Retina (tissue), 1 donor: ENCODE data around the gene LIMS2.

ENCODE experiments used
- DNase-seq: peaks from one replicate; pipeline ENCODE4 v3.0.0-alpha.2; 2016

Gene LIMS2

DNA sequence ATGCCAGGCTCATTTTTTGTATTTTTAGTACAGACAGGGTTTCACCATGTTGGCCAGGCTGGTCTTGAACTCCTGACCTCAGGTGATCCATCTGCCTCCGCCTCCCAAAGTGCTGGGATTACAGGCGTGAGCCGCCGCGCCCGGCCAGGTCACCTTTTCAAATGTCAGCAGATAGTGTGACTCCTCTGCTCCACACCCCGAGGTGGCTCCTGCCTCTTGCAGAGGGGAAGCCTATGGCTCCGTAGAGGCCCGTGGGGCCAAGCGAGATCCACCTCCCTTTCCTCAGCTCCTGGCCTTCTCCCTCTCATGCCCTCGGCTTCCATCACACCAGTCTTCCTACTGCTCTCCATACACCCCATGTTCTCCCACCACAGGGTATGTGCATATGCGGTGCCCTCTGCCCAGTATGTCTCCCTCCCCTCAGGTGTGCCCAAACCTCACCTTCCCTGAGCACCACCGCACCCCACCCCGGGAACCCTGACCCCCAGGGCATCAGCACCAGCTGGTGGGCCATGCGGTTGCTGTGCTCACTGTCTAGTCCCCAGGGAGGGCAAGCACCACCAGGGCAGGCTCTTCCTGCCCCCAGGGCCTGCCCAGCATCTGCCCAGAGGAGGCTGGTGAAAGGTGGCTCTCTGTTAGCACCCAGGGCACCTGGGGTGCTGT is 18.6 kb downstream of the LIMS2 start:
- no peak for DNase-seq

DNA sequence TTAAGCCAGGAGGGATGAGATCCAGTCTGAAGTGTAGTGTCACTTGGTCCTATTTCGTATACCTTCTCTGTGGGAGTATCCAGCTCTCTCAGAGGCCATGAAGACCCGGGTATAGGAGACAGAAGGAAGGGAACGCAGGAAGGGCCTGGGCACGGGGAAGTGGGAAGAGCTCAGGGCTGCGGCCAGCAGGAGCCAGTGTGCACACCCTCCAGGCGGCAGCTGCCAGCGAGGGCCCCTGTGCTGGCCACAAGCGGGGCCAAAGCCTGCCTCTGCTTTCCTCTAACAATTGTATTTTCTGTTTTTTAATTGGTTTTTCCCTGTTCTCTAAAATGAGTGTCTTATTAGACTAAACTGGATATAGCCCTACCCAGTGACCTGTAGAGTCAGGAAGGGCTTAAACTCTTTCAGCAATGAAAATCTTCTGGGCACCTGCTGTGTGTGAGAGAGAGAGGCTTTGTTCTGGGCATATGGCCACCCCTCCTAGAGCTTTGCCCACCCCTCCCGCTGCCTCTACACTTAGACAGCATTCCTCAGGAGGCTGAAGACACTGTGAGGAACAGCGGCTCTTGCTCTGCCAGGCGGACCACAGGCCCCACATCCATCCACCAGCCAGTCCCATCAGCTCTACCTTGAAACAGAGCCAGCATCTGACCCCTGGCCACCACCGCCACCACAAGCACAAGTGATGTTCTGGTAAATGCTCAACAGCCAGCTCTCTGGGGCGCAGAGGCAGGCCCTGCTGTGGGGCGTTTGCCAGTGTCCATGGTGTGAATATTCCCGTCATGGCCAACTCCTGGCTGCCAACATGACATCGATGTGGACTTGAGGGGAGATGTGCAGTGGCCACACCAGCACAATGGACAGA is 19.9 kb downstream of the LIMS2 start:
- peak; percentile 74 for DNase-seq

DNA sequence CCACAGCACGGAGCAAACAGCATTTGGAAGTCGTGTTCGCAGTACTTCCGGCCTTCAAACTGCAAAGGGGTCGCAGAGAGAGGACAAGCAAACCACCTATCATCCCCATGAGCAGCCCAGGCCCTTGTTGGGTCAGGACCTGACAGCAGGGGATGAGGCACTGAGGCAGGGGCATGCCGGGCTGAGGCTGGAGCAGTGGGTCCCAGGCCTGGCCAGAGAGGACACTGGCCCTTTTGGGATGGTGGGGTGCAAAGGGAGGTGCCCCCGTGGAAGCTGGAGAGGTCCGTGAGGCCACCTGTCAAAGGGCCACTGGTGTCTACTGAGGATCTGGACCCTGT is 20.5 kb downstream of the LIMS2 start:
- no peak for DNase-seq

DNA sequence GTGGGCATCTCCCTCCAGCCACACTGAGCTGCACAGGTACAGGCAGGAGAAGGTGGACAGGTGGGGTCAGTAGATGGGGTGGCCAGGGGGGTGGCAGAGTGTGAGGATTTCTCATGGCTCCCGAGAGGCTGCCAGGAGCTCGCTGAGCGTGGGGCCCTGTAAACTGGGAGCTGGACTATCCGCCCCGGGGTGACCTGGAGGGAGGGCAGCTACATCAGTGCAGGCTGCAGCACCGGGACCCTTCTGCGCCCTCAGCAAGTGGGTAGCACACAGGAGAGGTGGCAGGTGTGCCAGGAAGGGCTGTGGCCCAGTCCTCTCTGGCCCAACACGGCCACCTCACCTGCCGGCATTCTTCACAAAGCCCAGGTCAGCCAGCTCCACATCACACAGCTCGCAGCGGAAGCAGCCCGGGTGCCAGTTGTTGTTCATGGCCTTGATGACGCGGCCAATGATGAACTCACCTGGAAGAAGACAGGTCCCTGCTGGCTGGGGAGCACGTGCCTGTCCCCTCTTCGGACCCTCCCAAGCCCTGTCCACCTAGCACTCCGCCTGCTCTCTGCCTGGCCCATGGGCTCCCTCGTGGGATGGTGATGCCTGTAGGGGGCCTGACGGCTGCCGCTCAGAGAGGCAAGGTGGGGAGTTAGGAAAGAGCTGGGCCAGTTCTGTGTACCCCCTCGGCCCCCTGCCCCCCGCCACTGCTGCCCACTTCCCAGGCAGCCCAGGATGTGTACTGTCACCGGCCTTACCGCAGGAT is 21.1 kb downstream of the LIMS2 start:
- no peak for DNase-seq

DNA sequence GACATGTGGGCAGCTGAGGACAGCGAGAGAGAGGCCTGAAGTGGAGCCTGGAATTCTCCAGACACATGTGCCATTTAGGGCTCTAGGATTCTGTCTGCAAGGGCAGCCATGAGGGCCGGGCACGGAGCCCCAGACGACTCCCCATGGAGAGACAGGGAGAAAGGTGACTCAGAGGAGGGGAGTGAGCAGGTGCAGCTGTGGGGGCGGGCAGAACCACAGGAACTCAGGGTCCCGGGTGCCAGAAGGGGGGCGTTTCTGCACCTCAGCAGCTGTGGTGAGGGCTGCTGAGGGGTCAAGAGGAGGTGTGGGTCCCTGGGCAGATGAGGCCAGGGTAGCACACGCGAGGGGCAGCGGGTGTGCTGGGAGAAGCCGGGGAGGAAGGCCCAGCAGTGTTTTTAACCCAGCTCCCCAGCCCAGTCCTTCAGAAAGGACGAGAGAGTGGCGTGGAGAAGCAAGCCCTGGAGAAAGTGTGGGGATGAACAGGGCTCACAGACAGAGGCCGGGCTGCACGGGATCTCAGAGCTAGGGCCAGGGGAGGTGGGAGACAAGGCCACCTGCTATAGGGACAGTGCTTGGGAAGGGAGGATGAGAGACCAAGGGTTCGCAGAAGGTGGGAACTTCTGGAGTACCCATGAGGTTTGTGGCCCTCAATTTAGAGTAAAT is 21.8 kb downstream of the LIMS2 start:
- no peak for DNase-seq

DNA sequence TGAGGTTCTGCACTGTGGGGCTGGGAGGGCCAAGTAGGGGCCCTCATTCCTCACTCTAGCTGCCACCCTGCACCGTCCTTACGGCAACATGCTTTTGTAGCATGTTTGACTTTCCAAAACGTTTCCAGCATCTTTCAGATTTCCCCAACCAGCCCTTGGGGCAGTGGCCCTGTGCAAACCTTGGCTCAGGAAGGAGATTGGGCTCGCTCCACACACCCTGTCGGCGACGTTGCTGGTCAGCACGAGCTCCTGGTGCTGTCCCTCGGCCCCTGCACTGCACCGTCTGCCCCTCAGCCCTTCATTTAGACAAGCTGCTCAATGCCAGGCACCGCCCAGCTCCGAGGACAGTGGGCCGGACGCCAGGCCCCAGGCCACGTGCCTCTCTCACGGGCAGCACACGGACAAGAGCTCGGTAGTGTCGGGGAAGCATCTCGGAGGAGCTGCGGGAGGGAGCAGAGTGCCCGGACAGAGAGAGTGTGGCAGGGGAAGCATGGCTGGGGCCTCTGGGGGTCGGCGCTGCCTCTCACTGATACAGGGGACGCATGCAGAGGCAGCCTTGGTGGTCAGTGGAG is 22.5 kb downstream of the LIMS2 start:
- DNase-seq, result no peak

DNA sequence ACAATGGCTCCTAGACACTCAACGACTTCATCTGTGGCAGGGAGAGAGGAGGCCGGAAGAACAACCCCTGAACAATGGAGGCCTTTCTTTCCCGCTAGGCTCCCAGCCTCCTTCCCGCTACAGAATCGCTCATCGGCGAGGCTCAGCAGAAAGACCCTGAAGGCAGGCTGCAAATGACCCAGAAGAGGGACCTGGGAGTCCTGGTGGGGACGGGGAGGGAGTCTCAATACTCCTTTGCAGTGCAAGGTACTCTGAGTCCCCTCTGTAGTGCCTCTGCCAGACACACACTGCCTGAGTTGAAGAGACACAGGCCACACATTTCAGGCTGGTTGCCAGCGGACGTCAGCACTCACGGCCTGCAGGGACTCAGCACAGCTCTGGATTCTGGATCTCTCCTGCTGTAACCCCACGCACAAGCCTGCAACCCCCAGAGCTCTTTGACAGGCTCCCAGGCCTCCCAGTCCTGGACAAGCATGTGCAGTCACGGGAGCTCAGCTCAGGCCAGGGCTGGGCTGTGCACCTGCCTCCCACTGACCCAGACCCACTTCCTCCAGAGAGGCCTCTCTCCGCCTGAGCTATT is 23.3 kb downstream of the LIMS2 start:
- DNase-seq, result no peak

DNA sequence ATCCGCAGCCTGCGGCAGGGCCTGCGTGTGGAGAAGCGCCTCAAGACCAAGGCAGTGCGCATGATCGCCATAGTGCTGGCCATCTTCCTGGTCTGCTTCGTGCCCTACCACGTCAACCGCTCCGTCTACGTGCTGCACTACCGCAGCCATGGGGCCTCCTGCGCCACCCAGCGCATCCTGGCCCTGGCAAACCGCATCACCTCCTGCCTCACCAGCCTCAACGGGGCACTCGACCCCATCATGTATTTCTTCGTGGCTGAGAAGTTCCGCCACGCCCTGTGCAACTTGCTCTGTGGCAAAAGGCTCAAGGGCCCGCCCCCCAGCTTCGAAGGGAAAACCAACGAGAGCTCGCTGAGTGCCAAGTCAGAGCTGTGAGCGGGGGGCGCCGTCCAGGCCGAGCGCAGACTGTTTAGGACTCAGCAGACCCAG is 23.9 kb downstream of the LIMS2 start:
- DNase-seq, result no peak

DNA sequence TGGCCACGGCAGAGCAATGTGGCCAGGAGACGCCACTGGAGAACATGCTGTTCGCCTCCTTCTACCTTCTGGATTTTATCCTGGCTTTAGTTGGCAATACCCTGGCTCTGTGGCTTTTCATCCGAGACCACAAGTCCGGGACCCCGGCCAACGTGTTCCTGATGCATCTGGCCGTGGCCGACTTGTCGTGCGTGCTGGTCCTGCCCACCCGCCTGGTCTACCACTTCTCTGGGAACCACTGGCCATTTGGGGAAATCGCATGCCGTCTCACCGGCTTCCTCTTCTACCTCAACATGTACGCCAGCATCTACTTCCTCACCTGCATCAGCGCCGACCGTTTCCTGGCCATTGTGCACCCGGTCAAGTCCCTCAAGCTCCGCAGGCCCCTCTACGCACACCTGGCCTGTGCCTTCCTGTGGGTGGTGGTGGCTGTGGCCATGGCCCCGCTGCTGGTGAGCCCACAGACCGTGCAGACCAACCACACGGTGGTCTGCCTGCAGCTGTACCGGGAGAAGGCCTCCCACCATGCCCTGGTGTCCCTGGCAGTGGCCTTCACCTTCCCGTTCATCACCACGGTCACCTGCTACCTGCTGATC is 24.4 kb downstream of the LIMS2 start:
- no peak for DNase-seq

DNA sequence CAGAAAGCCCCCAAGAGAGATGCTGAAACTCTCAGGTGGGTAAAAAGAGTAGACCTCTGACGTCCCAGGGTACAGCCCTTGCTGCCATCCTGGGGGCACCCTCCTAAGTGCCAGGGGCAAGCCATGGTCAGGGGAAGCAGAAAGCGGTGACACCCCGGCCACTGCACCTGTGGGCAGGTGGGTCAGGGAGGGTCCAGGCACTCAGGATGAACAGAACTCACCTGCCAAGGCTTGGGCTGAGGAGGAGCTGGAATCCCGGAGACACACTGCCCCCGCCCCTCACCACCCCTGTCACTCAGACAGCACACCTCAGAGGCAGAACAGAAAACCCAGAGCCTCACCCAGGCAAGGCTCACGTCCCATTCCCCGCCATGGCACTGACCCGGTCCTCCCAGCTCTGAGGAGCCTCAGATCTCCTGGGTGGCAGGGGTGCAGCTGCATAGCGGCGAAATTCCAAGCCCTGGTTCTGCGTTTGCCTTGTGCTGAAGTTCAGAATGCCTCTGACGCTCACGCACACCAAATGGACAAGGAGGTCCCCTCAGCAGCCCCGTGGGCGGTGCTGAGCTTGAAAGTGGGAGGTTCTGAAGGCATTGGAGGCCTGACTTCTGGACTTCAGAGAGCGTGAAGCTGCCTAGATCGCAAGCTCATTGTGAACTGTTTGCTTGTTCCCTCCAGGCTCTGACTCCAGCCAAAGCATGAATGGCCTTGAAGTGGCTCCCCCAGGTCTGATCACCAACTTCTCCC is 25.1 kb downstream of the LIMS2 start:
- no peak for DNase-seq

DNA sequence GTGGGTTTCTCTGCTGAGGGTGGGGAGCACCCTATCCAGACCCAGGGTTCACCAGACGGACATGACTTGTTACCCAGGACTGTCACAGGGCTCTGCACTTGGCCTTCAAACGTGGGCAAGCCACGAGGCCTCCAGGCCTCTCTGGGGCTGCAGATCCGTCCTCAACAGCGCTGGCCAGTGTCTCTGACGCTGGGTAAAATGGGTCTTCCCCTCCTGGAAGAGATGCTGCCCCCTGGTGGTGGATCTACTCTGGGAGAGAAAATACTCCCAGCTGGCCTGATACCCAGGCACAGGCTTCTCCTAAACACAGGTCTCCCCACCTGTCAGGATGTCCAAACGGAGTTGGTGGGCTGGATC is 25.7 kb downstream of the LIMS2 start:
- DNase-seq, result peak; percentile 77

DNA sequence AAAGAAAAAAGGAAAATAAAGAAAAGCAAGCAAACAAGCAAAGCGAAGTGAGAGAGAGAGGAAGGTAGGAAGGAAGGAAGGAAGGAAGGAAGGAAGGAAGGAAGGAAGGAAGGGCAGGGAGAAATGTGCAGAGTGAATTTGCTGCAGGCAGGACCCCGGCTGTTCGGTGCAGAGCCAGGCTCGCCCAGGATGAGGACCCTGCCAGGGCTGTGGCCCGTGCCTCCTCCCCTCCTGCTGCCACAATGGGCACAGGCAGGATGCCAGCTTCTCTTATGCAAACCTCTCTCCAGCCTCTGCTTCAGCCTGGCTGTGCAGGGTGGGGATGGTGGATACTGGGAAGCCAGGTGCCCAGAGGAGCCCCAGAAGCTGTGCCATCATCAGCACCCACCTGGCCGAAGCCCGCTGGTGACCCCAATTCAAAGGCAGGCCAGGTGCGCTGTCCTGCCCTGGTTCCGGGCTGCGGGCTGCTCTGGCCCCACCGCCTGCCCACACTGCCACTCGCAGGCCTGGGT is 26.2 kb downstream of the LIMS2 start:
- no peak for DNase-seq

DNA sequence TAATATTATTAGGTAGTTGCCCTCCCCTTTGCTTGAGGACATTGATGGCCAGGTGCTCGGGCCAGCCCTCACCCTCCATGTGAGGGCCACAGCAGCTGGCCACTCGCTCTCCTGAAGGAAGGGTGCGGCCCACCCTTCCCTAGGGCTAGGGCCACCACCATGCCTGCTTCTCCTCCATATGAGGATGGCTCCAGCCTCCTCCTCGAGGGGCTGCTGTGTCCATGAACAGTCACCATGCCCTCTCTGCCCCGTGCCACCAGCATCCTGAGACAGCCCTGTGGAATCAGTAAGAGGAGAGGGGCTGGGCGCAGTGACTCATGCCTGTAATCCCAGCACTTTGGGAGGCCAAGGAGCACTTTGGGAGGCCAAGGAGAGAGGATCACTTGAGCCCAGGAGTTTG is 27.0 kb downstream of the LIMS2 start:
- no peak for DNase-seq

DNA sequence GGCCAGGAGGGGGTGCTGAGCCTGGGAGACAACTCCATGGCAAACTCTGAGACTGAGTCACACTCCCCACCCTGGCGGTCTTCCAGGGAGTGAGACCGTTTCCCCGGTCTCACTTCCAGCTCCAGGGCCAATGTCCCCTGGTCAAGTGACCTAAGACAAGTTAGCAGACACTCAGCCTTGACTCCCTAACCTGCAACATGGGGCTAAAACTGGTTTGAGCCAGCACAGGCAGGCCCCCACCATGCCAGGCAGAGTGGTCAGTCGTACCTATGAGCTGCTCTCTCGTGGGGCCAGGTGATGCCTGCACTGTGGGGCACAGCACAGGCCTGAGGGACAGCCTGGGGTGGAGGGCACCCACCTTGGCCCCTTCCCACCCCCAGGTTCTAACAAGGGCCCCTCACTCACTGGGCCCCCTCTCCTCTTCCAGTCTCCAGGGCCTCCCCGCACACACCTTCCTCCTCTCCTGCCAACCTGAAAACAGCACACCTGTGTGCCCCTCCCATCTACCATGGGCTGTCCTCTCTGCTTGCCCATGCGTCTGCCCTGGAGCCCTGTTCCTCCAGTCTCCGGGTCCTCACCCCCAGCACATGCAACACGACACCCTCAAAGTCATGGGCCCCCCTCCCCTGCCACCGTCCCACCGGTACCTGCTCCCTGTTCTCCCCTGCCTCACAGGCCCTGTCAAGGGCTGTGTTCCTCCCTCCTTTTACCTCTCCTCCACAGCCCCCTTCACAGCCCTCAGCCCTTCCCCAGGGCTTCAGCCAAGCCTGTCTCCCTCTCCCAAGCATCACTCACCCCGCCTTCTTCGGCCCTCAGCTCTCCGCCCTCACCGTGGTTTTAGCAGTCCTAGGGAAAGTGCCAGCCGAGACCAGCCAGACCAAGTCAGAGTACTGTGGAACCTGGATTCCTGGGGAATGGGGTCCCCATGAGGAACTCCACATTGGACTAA is 27.8 kb downstream of the LIMS2 start:
- no peak for DNase-seq

DNA sequence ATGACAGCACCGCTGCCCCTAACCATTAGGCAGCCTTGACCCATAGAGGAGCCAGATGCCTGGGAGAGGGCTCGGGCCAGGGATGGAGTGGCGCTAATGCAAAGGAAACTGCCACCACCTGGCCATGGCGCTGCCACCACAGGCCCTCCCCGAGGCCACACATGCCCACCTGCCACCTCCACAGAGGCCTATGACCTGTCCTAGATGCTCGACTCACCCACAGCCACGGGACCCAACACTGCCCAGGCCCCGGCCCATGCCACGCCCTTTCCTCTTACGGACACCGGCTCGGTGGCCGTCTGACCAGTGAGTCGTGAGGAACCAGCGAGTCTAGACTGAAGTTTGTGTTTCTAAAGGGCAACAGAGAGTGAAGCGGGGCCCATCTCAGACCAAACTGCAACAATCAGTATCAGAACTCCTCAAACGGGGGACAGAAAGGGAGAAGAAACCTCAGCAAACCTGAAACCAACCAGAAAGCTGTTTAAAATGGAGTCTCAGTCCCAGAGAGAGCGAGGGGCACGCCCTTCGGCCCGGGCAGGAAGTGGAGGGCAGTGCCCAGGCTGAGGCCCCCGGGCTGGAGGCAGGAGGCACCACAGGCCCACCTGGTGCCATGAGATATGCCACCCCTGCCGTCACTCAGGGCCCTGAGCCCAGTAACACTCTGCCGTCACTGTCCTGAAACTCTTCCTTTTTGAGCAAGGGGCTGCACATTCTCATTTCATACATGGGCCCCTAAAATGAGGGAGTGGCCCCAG is 28.7 kb downstream of the LIMS2 start:
- DNase-seq, result no peak

DNA sequence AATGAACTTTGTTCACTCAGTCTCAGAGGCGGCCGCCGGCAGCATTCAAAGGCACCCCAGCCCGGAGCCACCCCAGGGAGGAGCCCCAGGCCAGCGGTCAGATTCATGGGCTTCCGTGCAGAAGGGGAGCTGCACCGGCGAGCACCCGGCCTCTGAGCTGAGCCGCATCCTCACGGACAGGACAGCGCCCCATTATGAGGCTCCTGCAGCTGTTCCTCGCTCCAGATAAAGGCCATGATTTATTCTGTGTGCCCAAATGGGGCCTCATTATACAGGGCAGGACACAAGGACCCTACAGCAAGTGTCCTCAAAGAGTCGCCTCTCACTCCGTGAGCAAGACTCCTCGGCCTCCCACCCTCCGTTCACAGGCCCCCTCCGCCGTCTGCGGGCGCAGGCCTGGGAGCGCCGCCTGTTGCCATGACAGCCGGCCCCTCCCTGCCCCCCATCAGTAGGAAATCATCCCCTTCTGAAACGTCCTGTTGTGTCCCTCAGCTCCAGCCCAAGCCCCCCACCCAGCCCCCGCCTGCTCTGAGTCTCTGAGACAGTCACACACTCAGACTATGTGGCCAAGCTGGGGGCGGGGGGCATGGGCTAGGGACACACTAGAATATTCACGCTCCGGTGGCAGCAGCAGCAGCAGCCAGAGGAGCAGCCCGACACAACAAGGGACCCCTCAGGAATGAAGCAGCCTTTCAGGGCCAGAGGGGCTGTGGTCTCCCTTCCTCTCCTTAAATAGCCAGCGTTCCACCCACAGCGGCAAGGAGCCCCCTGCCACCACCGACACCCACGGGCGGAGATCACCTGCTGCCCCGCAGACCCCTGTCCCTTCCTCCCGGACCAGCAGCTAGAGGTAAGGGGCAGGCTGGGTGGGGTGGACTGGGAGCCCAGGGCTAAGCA is 29.7 kb downstream of the LIMS2 start, which contains the start of gene GPR17:
GPR17 (plus strand) TSS at position 759 of the 897 bp plus-strand sequence. CDS start 4,583 bp downstream, outside the sequence.
- DNase-seq, result peak; percentile 66

DNA sequence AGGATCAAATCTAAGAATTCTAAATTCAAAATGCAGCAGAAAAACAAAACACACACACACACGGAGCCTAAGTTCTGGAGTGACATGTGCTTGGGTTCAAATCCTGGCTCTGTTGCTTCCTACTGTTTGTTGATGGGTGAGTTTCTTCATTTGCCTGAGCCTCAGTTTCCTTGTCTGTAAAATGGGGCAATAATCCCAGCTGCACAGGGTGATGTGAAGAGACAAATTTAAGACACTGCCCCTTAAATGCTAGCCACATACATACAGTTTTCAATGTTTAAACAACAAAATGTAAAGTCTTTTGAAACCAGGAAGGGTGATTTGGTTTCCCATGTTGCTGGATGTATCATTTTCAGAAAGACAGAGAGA is 30.3 kb downstream of the LIMS2 start:
- no peak for DNase-seq
